ENCODE data around the gene CATSPERE.

The CATSPERE gene

GRCh38 chr1:244614879-244615278 is 153.8 kb downstream of the CATSPERE start:
- in situ Hi-C loops (cut with MboI; ENCODE audit: low sequenced_read_pairs): loop anchor here (25.0 kb wide), 1 partner anchor 422 kb away; no protein-coding TSS in a partner anchor

- in situ Hi-C loops (cut with MboI; ENCODE audit: low sequenced_read_pairs): loop anchor here (25.0 kb wide), 1 partner anchor 422 kb away; no protein-coding TSS in a partner anchor
Observed at GRCh38 chr1:244615301-244615700, 154.2 kb downstream of the CATSPERE start.

GRCh38 chr1:244626709-244627108 is 165.6 kb downstream of the CATSPERE start:
- in situ Hi-C loops (cut with MboI; ENCODE audit: low sequenced_read_pairs): no loop called here

DNA sequence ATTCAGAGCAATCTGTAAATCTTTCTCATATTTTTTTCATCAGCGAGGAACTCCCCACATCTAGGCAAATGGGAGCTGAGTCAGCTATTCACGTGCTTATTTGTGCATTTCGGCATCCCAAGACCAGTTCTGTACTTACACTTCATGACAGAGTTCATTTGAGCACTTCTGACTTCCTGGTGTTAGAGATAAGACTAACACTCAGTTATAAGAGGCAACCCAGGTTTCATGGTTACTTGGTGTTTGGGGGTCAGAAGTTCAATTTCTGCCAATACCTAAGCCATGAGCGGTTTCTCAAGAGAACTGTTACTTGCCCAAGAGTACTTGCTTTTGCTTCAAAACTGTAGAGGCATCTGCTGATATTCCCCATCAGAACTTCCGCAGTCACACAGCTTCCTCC is 167.7 kb downstream of the CATSPERE start:
- in situ Hi-C loops (cut with MboI; ENCODE audit: low sequenced_read_pairs): no loop called here

DNA sequence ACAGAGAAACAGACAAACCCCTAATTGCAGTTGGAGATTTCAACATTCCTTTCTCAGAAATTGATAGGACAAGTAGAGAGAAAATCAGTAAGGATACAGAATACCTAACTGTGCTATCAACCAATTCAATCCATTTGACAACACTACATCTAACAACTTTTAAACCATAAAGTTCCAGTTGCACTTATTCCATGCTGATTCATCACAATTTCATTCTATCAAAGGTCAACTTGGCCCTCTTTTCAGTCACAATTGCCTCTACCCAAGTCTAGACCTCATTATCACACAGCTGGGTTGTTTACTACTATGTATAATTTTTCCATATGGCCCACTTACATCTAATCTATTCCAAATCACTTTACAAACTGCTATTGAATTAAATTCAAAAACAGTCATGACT is 172.1 kb downstream of the CATSPERE start:
- in situ Hi-C loops (cut with MboI; ENCODE audit: low sequenced_read_pairs): no loop called here

DNA sequence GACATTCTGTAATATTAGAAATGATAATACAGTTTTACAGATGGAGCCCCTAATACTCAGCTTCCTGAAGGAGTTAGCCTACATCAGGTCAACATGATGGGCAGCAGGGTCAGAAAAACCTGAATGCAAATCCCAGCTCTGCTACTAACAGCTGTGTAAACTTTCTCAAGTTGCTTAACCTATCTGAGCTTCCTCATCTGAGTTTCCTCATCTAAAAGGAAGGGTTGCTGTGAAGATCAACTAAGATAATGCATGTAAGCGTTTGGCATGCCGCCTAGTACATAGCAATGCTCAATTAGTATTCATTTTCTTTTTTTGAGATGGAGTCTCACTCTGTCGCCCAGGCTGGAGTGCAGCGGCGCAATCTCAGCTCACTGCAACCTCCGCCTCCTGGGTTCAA is 173.5 kb downstream of the CATSPERE start:
- in situ Hi-C loops (cut with MboI; ENCODE audit: low sequenced_read_pairs): no loop called here

GRCh38 chr1:244636488-244637259 is 175.6 kb downstream of the CATSPERE start:
- in situ Hi-C loops (cut with MboI; ENCODE audit: low sequenced_read_pairs): no loop called here

- in situ Hi-C loops (cut with MboI; ENCODE audit: low sequenced_read_pairs): no loop called here
Observed at GRCh38 chr1:244639561-244639960, 178.5 kb downstream of the CATSPERE start.

DNA sequence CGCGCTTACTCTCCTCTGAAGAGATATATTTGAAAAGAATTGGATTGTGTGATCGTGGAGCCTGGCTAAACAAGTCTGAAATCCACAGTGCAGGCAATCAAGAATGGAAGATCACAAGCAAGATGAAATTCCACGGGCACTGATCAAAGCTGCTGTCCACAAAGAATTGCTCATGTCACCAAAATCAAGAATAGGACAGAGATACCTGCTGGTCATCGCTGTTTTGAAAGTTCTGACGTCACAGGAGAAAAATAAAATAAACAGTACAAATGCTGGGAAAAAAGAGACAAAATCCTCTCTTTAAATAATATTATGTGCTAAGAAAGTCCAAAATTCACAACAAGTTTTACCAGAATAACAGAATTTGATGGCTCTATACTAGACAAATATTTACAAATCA is 179.8 kb downstream of the CATSPERE start:
- in situ Hi-C loops (cut with MboI; ENCODE audit: low sequenced_read_pairs): no loop called here

GRCh38 chr1:244642526-244642925 is 181.5 kb downstream of the CATSPERE start:
- in situ Hi-C loops (cut with MboI; ENCODE audit: low sequenced_read_pairs): no loop called here

- in situ Hi-C loops (cut with MboI; ENCODE audit: low sequenced_read_pairs): no loop called here
Observed at GRCh38 chr1:244642988-244643387, 181.9 kb downstream of the CATSPERE start.

DNA sequence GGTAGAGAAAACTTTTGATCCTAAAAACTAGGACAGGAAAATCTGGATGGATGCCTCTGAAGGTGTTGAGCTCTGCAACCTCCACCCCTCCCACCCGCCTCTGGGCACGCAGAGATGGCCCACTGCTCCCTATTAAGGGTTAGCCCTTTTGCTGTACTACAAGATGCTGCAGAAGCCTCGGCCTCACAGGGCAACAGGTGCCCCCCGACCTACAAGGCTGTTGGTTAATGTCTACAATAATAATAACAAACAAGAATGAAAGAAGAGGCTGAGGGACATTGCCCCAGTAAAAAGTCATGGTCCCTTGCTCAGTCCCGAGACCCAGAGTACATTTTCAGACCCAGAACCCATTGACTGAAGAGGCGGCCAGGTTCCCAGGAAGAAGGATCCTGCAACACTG is 184.3 kb downstream of the CATSPERE start:
- in situ Hi-C loops (cut with MboI; ENCODE audit: low sequenced_read_pairs): no loop called here

DNA sequence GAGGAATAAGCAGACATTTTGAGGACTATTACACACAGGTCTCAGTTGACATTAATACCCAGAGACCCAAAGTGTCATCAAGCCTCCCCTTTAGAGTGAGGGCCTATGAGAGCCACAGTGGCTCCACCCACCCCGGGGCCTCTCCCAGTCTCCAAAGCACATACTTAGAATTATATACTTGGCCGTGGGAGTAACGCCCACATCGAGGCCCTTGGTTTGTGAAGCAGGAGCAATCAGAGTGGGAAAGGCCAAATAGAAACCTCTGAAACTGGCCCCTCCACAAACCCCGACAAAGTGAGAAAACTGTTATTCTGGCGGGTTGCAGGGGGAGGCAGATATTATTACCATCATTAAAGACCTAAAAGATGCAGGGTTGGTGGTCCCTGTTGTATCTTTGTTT is 184.8 kb downstream of the CATSPERE start:
- in situ Hi-C loops (cut with MboI; ENCODE audit: low sequenced_read_pairs): no loop called here

DNA sequence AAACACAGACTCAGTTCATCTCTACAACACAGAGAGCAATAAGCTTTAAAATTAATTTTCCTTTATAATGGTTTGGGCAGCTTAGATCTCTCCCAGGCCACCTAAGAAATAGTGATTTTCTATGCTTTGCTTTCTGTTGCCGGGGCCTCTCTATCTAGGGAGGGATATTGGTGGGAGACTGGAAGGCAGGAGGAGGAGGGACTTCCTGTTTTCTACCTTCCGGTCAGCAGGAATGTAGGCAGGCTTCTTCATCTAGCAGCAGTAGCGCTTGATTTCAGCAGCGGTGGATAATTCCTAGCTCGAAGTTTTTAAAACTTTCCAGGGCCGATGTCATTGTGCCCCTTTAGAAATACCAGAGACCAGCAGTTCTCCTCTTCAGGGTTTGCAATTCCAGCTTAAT is 186.7 kb downstream of the CATSPERE start:
- in situ Hi-C loops (cut with MboI; ENCODE audit: low sequenced_read_pairs): no loop called here

DNA sequence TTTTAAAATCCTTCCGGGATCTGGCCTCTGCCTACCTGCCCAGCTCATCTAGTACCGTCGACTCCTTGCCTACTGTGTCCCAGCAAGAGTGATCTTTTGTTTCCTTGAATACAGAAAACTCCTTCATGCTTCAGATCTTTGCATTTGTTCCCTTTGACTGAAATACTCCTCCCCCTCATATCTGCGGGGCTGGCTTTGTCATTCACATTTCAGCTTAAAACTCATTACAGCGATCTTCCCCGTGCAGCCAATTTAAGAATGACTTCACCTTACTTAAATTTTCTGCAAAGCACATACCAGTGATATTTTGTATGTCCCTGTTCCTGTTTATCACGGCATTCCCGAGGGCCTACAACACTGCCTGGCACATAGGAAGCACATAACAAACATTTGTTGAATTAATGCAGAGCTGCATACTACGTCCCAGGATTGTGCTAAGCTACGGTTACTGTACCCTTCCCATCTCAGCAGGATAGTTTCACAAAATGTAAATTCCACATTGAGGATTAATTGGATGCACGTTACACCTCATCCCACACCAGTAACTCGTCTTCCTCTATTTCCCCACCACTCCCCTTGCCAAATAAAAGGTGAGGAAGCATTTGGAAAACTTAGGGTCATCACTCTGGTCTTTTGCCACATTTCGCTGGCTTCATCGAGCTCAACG is 191.0 kb downstream of the CATSPERE start:
- in situ Hi-C loops (cut with MboI; ENCODE audit: low sequenced_read_pairs): no loop called here

- in situ Hi-C loops (cut with MboI; ENCODE audit: low sequenced_read_pairs): no loop called here
Observed at GRCh38 chr1:244652623-244653438, 191.8 kb downstream of the CATSPERE start, which contains the start of gene DESI2. DESI2 (plus strand) TSS chr1:244653126; CDS start chr1:244653314, 188 bp downstream.

DNA sequence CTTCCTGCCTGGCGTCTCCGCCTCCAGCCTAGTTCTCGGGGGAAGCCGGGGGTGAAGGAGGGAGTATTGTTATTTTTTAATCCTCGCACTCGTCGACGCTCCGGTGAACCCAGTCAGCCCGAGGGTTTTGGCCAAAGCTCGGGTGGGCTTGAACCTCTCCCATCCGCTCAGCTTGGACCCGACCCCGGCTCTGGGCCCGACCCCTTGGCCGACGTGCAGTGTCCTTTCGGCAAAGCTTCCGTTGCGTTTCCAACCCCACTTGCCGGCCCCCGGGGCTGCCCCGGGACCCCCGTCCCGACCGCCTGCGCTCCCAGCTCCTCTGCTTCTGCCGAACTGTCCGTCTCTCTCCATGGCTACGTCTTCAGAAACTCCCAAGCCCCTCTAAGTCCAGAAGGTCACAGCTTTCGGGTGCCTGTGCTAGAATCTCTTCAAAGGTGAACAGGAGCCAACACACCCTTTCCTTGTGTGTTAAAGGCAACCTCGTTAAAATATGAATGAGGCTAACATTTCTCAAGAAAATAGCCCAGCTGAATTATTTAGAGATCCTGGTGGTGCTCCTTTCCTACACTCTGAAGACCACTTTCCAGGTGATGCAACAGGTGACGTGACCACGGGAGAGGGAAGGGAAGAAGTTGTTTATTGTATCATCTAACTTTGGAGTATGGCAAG is 192.5 kb downstream of the CATSPERE start:
- in situ Hi-C loops (cut with MboI; ENCODE audit: low sequenced_read_pairs): no loop called here

DNA sequence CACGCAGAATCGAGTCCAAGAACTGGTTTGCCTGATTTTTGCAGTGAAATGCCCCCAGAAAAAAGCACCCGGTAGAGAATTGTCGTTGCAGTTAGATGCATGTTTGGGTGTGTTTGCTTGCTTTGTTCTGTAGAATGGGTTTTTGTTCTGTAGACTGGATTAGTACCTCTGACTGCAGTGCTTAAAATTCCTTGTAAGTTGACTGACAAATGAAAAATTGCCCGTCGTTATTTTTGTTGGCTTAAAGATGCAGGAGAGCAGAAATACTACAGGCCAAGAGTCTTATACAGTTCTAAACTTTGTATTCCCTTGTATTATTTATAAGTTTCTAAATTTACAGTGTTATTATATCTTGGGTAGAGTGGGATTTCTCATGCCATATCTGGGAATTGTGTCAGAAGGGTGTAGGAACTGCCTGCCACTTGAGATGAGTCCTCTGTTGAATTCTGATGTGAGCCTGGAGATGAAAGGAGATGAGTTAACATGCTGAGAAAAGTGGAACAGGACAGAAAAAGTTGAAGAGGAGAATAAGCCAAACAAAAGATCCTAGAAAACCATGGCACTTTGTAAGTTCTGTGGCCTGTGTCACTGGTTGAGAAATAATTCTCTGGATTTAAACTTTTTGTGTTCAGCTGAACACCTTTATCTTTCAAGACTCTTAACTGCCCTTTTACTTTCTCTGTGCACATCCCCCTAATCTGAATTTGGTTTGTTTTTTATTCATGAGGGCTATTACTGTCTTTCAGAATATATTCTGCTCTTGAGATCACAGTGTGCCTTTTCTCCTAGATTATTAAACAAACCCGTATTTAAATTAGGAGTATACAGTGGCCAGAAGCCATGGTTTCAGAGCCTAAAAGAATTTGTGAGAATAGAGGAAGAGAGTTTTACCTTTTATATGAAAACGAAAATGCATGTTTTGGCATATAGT is 193.3 kb downstream of the CATSPERE start:
- in situ Hi-C loops (cut with MboI; ENCODE audit: low sequenced_read_pairs): no loop called here

- in situ Hi-C loops (cut with MboI; ENCODE audit: low sequenced_read_pairs): no loop called here
Observed at GRCh38 chr1:244655186-244655585, 194.1 kb downstream of the CATSPERE start.

- in situ Hi-C loops (cut with MboI; ENCODE audit: low sequenced_read_pairs): no loop called here
Observed at GRCh38 chr1:244657421-244657820, 196.3 kb downstream of the CATSPERE start.
